ES-I3 (cell line): Measurements from ENCODE around the gene ACAD11.

Source experiments
- H3K36me3 ChIP-seq: 2 replicates; pipeline ENCODE4 v1.6.1; 2013; ENCODE audit warnings: mild to moderate bottlenecking, low read length, control low read depth, moderate library complexity; ENCODE audit not compliant: insufficient read depth
- H3K4me1 ChIP-seq: 2 replicates; pipeline ENCODE4 v1.6.1; 2013; ENCODE audit warnings: mild to moderate bottlenecking, control low read depth, low read length; ENCODE audit not compliant: insufficient read depth
- H3K9ac ChIP-seq: 2 replicates; pipeline ENCODE4 v1.6.1; 2013; ENCODE audit warnings: low read depth, mild to moderate bottlenecking, low read length, moderate library complexity
- H3K9me3 ChIP-seq: 2 replicates; pipeline ENCODE4 v1.6.1; 2013; ENCODE audit warnings: mild to moderate bottlenecking, low read length, moderate library complexity; ENCODE audit not compliant: control insufficient read depth, insufficient read depth

ACAD11 gene

DNA sequence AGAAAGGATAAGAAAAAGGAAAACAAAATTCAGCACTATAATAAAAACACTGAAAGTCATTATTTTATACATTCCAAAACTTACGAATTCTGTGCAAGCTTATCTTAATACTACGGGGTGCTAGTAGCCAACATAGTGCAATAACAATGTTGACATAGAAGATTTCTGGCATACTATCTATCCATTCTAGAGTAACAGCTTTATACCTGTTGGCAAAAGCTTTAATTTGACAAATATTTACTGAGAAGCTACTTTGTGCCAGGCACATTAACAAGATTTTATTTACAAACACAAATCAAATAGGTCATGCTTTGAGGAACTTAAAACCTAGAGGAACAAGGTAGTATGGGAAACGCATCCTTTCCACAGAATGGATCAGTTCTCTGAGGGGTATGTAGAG lies 61.4 kb downstream of the ACAD11 start:
- Histone ChIP-seq H3K4me1 (no peaks in the 10 kb centered on the region; the same call in 1 of the 2 replicates), H3K36me3 (no peaks in the 10 kb centered on the region), H3K9ac (no peak overlapping the region), H3K9me3 (no peaks in the 10 kb centered on the region)

- H3K9ac ChIP-seq, result no peak overlapping the region
Observed at GRCh38 chr3:132597660-132598059, 61.9 kb downstream of the ACAD11 start.

DNA sequence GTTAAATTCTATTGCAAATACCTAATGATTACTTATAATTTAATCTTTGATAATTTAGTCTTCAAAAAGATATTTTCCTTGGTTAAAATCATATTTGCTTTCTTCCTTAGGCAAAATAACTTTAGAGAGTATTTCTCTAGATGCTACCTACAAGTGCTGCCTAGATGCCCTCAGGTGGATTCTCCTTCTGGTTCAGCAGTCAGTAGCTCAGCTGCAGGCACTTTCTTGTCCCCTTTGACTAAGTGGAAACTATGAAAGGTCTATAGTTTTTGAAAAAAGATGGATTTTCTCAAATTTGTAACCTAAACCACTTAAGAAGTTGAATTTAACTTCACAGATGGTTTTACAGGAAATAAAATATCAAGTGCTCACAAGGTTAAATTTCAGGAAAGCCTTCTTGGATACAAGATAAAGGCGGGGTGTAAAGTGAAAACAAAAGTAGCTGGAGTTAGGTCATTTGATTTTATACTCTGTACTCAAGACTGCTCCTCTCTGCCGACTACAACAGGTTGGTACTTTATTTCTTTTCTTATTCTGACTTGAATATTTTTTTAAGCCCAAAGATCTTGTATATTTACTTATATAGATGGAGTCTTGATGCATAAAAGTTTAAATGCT lies 62.7 kb downstream of the ACAD11 start, which contains the start of gene ACKR4:
Gene ACKR4, plus strand, starts transcription at position 455 of the 618 bp plus-strand sequence. CDS start 3,128 bp downstream, outside the sequence.
- Histone ChIP-seq H3K4me1 (no peaks in the 10 kb centered on the region; the same call in 1 of the 2 replicates), H3K9me3 (no peaks in the 10 kb centered on the region), H3K36me3 (no peaks in the 10 kb centered on the region), H3K9ac (no peak within 1 kb of the TSS)

More at GRCh38 chr3:132597660-132598059, 61.9 kb downstream of the ACAD11 start:
- no peaks in the 10 kb centered on the region; the same call in 1 of the 2 replicates for H3K4me1 ChIP-seq
- H3K36me3 ChIP-seq, result no peaks in the 10 kb centered on the region
- no peaks in the 10 kb centered on the region for H3K9me3 ChIP-seq

DNA sequence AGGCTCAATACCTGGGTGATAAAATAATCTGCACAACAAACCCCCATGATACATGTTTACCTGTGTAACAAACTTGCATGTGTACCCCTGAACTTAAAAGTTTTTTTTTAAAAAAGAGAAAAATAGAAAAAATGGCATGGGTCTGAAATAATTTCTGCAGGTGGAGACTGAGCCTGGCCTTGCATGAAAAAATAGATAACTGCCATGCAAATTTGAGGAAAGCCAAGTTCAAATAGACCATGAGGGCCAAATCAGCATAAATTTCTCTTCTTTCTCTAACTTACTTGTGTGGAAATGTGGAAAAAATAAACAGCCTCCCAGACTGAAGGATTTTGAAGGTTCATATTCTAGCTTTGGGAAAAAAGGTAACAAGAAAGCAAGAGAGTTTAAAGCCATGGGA lies 63.3 kb downstream of the ACAD11 start:
- H3K9ac ChIP-seq, result no peak overlapping the region
- no peaks in the 10 kb centered on the region for H3K36me3 ChIP-seq
- H3K9me3 ChIP-seq, result no peaks in the 10 kb centered on the region
- no peaks in the 10 kb centered on the region; the same call in 1 of the 2 replicates for H3K4me1 ChIP-seq

- H3K9ac ChIP-seq, result no peak overlapping the region
- no peaks in the 10 kb centered on the region for H3K36me3 ChIP-seq
- no peaks in the 10 kb centered on the region; the same call in 1 of the 2 replicates for H3K4me1 ChIP-seq
- H3K9me3 ChIP-seq, result no peaks in the 10 kb centered on the region
Observed at GRCh38 chr3:132595014-132595413, 64.6 kb downstream of the ACAD11 start.

DNA sequence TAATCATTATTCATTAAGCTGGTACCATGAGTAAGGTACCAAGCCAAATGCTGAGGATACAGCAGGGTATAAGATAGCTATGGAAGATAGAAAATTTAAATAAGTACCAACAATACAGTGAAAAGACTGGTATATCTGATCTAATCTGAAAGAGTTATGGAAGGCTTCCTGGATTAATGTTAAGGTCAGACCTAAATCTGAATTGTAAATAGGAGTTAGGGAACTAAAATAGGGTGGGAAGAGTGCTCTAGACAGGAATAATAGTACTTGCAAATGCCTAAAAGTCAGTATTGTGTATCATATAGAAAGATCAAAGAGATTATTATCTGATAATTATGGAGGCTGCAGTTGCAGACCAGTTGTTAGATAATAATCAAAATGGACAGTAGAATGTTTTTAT lies 65.1 kb downstream of the ACAD11 start:
- Histone ChIP-seq H3K9me3 (no peaks in the 10 kb centered on the region), H3K36me3 (no peaks in the 10 kb centered on the region), H3K9ac (no peak overlapping the region), H3K4me1 (no peaks in the 10 kb centered on the region; the same call in 1 of the 2 replicates)

- H3K4me1 ChIP-seq, result no peaks in the 10 kb centered on the region; the same call in 1 of the 2 replicates
- H3K9me3 ChIP-seq, result no peaks in the 10 kb centered on the region
- no peak overlapping the region for H3K9ac ChIP-seq
- H3K36me3 ChIP-seq, result no peaks in the 10 kb centered on the region
Observed at GRCh38 chr3:132593947-132594323, 65.7 kb downstream of the ACAD11 start.

DNA sequence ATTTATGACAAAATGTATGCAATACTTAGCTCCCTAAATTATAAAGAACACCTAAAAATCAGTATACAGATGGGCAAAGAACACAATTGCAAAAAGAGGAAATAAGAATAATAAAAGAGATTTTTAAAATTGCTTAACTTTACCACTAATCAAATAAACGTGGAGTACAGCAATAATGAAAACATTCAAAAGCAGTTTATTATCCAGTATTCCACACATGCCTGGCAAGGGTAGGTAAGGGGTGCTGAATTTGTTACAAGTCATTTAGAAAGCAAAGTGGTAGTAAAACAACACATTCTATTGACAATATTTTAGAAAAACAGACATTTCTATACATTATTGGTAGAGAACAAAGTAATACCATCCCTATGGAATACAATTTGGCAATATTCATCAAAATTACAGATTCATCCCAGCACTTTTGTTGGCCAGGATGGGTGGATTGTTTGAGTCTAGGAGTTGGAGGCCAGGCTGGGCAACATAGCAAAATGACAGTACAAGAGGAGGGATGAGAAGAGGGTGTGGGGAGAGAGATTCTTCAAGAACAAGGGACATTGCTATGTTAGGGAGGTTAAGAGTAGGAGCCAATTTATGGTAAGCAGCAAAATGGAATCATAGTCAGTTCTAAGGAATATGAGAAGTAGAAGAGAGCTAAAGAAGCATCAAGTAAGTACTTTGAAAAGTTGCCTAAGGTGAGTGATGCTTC lies 66.2 kb downstream of the ACAD11 start:
- no peaks in the 10 kb centered on the region; the same call in 1 of the 2 replicates for H3K4me1 ChIP-seq
- H3K36me3 ChIP-seq, result no peaks in the 10 kb centered on the region
- no peak overlapping the region for H3K9ac ChIP-seq
- no peaks in the 10 kb centered on the region for H3K9me3 ChIP-seq

DNA sequence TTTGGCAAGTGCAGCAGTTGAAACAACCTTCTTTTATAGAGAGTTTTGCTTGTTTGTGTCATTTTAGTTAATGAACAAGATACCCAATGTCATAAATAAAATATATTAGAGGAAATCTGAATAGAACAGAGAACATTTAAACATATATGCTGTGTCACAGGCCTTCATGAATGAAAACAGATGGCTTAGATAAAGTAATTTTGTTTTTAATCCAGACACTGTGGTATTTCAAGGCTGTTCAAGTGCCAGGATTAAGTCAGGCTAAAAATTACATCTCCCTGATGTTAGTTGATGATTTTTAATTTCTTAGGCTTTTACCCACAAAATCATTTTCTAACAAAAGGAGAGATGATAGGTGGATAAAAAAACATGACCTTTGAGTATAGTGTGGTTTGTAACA lies 67.4 kb downstream of the ACAD11 start:
- Histone ChIP-seq H3K4me1 (no peaks in the 10 kb centered on the region; the same call in 1 of the 2 replicates), H3K9ac (no peak overlapping the region), H3K36me3 (no peaks in the 10 kb centered on the region), H3K9me3 (no peaks in the 10 kb centered on the region)

- no peak overlapping the region for H3K9ac ChIP-seq
- H3K9me3 ChIP-seq, result no peaks in the 10 kb centered on the region
- H3K4me1 ChIP-seq, result no peaks in the 10 kb centered on the region
- no peaks in the 10 kb centered on the region for H3K36me3 ChIP-seq
Observed at GRCh38 chr3:132587401-132587800, 72.2 kb downstream of the ACAD11 start.

GRCh38 chr3:132573797-132574211 lies 85.8 kb downstream of the ACAD11 start:
- Histone ChIP-seq H3K36me3 (peaks cover 6% of the 10 kb centered on the region; the same call in 1 of the 2 replicates), H3K4me1 (no peaks in the 10 kb centered on the region), H3K9ac (no peak overlapping the region)

DNA sequence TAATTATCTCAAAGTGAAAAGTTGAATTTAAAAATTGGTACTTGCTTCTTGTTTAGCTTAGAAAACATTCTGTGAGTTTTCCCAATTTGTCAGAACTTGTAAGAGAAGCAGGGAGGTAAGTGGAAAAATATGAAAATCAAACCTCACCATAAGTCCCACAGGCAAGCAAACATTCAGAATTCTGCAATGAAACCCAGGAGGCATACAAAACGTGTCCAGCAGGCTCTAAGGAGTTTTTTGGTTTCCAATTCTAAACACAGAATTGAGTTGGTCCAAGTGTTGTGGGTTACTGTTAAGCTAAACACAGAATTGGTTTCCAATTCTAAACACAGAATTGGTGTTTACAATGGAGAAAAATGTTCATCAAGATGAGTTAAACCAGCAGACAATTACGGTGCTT lies 89.6 kb downstream of the ACAD11 start:
- Histone ChIP-seq H3K4me1 (no peaks in the 10 kb centered on the region), H3K36me3 (no peaks in the 10 kb centered on the region), H3K9me3 (no peaks in the 10 kb centered on the region), H3K9ac (no peak overlapping the region)

More at GRCh38 chr3:132573797-132574211, 85.8 kb downstream of the ACAD11 start:
- no peaks in the 10 kb centered on the region for H3K9me3 ChIP-seq

DNA sequence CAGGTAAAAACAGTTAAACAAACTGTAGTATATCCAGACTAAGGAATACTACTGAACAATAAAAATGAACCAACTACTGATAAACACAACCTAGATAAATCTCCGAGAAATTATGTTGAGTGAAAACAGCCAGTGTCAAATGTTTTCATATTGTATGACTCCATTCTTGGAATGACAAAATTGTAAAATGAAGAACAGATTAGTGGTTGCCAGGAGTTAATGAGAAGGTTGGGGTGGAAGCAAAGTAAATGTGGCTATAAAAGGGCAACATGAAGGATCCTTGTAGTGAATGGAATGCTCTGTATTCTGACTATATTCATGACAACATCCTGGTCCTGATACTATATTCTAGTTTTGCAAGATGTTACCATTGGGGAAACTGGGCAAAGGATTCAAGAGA lies 90.0 kb downstream of the ACAD11 start:
- H3K9ac ChIP-seq, result no peak overlapping the region
- no peaks in the 10 kb centered on the region for H3K36me3 ChIP-seq
- H3K4me1 ChIP-seq, result no peaks in the 10 kb centered on the region

GRCh38 chr3:132569153-132569552 lies 90.5 kb downstream of the ACAD11 start:
- Histone ChIP-seq H3K36me3 (no peaks in the 10 kb centered on the region), H3K9me3 (no peaks in the 10 kb centered on the region), H3K4me1 (no peaks in the 10 kb centered on the region), H3K9ac (no peak overlapping the region)

More for the DNA sequence above, 90.0 kb downstream of the ACAD11 start:
- H3K9me3 ChIP-seq, result no peaks in the 10 kb centered on the region

DNA sequence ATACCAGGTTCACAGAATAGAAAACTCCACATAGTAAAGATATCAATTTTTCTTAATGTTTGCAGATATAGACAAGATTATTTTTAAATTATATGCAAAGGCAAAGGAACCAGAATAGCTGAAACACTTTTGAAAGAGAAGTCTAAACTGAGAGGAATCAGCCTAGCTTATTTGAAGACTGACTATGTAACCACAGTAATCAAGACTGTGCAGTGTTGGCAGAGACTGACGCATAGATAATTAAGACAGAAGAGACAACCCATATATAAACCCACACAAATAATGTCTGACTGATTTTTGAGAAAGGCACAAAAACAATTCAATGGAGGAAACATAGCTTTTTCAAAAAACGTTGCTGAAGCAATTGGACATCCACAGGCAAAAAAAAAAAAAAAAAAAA lies 91.2 kb downstream of the ACAD11 start:
- no peak overlapping the region for H3K9ac ChIP-seq
- no peaks in the 10 kb centered on the region for H3K36me3 ChIP-seq
- H3K9me3 ChIP-seq, result no peaks in the 10 kb centered on the region
- H3K4me1 ChIP-seq, result no peaks in the 10 kb centered on the region
